NCI-H526 (cell line): ENCODE results near the gene FBXL17.

Source experiments
- DNase-seq, 2 experiments: peaks; one replicate each; lab custom pipeline; 2025; lab: John Stamatoyannopoulos, UW

Gene FBXL17

GRCh38 chr5:108249785-108250426 lies 132.0 kb downstream of the FBXL17 start:
- no peak for DNase-seq

GRCh38 chr5:108249095-108249784 lies 132.7 kb downstream of the FBXL17 start:
- no peak for DNase-seq

- no peak for DNase-seq
Measured at GRCh38 chr5:108238936-108239887, 142.7 kb downstream of the FBXL17 start.

- no peak for DNase-seq
Measured at GRCh38 chr5:108238461-108238860, 143.4 kb downstream of the FBXL17 start.

GRCh38 chr5:108233617-108234155 lies 148.2 kb downstream of the FBXL17 start:
- no peak for DNase-seq

- no peak for DNase-seq
Measured at GRCh38 chr5:108232805-108233204, 149.1 kb downstream of the FBXL17 start.

GRCh38 chr5:108222011-108222410 lies 159.9 kb downstream of the FBXL17 start:
- no peak for DNase-seq

- DNase-seq, result no peak
Measured at GRCh38 chr5:108220834-108221233, 161.1 kb downstream of the FBXL17 start.

- no peak for DNase-seq
Measured at GRCh38 chr5:108216890-108217289, 165.0 kb downstream of the FBXL17 start.

GRCh38 chr5:108214857-108215256 lies 167.0 kb downstream of the FBXL17 start:
- DNase-seq, result no peak

GRCh38 chr5:108212775-108213346 lies 169.0 kb downstream of the FBXL17 start:
- peak in 1 of 2 experiments; percentile 8 for DNase-seq

GRCh38 chr5:108206707-108207106 lies 175.2 kb downstream of the FBXL17 start:
- no peak for DNase-seq

- DNase-seq, result no peak
Measured at GRCh38 chr5:108201721-108202120, 180.2 kb downstream of the FBXL17 start.

GRCh38 chr5:108196276-108196675 lies 185.6 kb downstream of the FBXL17 start:
- DNase-seq, result no peak

GRCh38 chr5:108193021-108193795 lies 188.7 kb downstream of the FBXL17 start:
- no peak for DNase-seq

- DNase-seq, result no peak
Measured at GRCh38 chr5:108184940-108185339, 197.0 kb downstream of the FBXL17 start.

- no peak for DNase-seq
Measured at GRCh38 chr5:108181975-108182374, 199.9 kb downstream of the FBXL17 start.

- no peak for DNase-seq
Measured at GRCh38 chr5:108174286-108174685, 207.6 kb downstream of the FBXL17 start.

- no peak for DNase-seq
Measured at GRCh38 chr5:108171759-108172158, 210.1 kb downstream of the FBXL17 start.

GRCh38 chr5:108168915-108169314 lies 213.0 kb downstream of the FBXL17 start:
- DNase-seq, result no peak

GRCh38 chr5:108167174-108167573 lies 214.7 kb downstream of the FBXL17 start:
- no peak for DNase-seq
